Stimulated activated CD4-positive, alpha-beta T cell treated with anti-CD3 and anti-CD28 coated beads, Interleukin-12 subunit alpha, Interleukin-12 subunit beta, amount 100 ng/mL, for 48 hours (primary cell): ENCODE results near the gene KIRREL3.

ENCODE experiments used
- DNase-seq, 3 donors: peaks; one replicate each; pipeline ENCODE4 v3.0.0-alpha.2; 2020; ENCODE audit warnings: low read depth in 2 of 3, low spot score in 1 of 3

KIRREL3 gene

GRCh38 chr11:127000291-127000968 is at the start of gene KIRREL3:
TSS of gene KIRREL3 (minus strand) at chr11:127000770.
- no peak for DNase-seq

- DNase-seq: no peak
Measured at GRCh38 chr11:127050186-127050585, 49.6 kb upstream of the KIRREL3 start.

- DNase-seq: no peak
Measured at GRCh38 chr11:127049486-127049885, 48.9 kb upstream of the KIRREL3 start.

GRCh38 chr11:127044535-127044934 is 44.0 kb upstream of the KIRREL3 start:
- DNase-seq: no peak

GRCh38 chr11:127042445-127042844 is 41.9 kb upstream of the KIRREL3 start:
- no peak for DNase-seq

- DNase-seq: no peak
Measured at GRCh38 chr11:127039591-127039990, 39.0 kb upstream of the KIRREL3 start.

GRCh38 chr11:127037596-127037995 is 37.0 kb upstream of the KIRREL3 start:
- no peak for DNase-seq

- DNase-seq: no peak
Measured at GRCh38 chr11:127037001-127037400, 36.4 kb upstream of the KIRREL3 start.

GRCh38 chr11:127035824-127036223 is 35.3 kb upstream of the KIRREL3 start:
- DNase-seq: no peak

- no peak for DNase-seq
Measured at GRCh38 chr11:127034973-127035372, 34.4 kb upstream of the KIRREL3 start.

GRCh38 chr11:127028648-127029047 is 28.1 kb upstream of the KIRREL3 start:
- DNase-seq: no peak

GRCh38 chr11:127027789-127028188 is 27.2 kb upstream of the KIRREL3 start:
- DNase-seq: no peak

- DNase-seq: no peak
Measured at GRCh38 chr11:127027000-127027399, 26.4 kb upstream of the KIRREL3 start.

GRCh38 chr11:127023991-127024390 is 23.4 kb upstream of the KIRREL3 start:
- no peak for DNase-seq

- no peak for DNase-seq
Measured at GRCh38 chr11:127018683-127019279, 18.2 kb upstream of the KIRREL3 start.

GRCh38 chr11:127017482-127017881 is 16.9 kb upstream of the KIRREL3 start:
- no peak for DNase-seq

GRCh38 chr11:127013550-127013949 is 13.0 kb upstream of the KIRREL3 start:
- DNase-seq: no peak

GRCh38 chr11:127006311-127006710 is 5.7 kb upstream of the KIRREL3 start:
- no peak for DNase-seq

- DNase-seq: no peak
Measured at GRCh38 chr11:127003260-127003981, 2.9 kb upstream of the KIRREL3 start.

GRCh38 chr11:127002669-127003259 is 2.2 kb upstream of the KIRREL3 start:
- DNase-seq: no peak

- no peak for DNase-seq
Measured at GRCh38 chr11:127000981-127001380, 411 bp upstream of the KIRREL3 start.

GRCh38 chr11:126999366-126999765 is 1.2 kb downstream of the KIRREL3 start:
- no peak for DNase-seq
